Thyroid gland (tissue), 4 donors: ENCODE measurements around the gene DAPP1. TPM values are rescaled to one million over a fixed set of nuclear protein-coding genes. Genes with fewer than 3 reads are reported as not detected.
A peak's percentile ranks its signal among the peaks of the same experiment; 100 is the strongest.

Experiments used
- DNase-seq, 2 donors: peaks; one replicate each; pipeline ENCODE4 v3.0.0-alpha.2; 2019
- H3K27ac ChIP-seq, 3 donors: fragments of 200-600 bp; sonication (generic); 1 replicate in 2 of 3; 2 replicates in 1 of 3; pipeline ENCODE4 v1.5.1; 2016 to 2019; ENCODE audit warnings: mild to moderate bottlenecking in 1 of 3, moderate library complexity in 1 of 3
- H3K27me3 ChIP-seq: fragments of 200-600 bp; sonication (generic); one replicate; pipeline ENCODE4 v1.5.1; 2019
- H3K36me3 ChIP-seq, 2 donors: fragments of 200-600 bp; sonication (generic); one replicate each; pipeline ENCODE4 v1.5.1; 2016 to 2019
- H3K4me1 ChIP-seq, 2 donors: fragments of 200-600 bp; sonication (generic); one replicate each; pipeline ENCODE4 v1.5.1; 2017 to 2019
- H3K4me3 ChIP-seq, 3 donors: fragments of 200-600 bp; sonication (generic); replicated peaks in 1 of 3; 1 replicate in 2 of 3; 2 replicates in 1 of 3; pipeline ENCODE4 v1.5.1; 2016; ENCODE audit warnings: mild to moderate bottlenecking in 1 of 3
- H3K9me3 ChIP-seq: fragments of 200-600 bp; sonication (generic); one replicate; pipeline ENCODE4 v1.5.1; 2017
- POLR2A ChIP-seq, 2 donors: fragments of 450-650 bp; IDR thresholded peaks; one replicate each; pipeline ENCODE4 v1.6.1; 2017; ENCODE audit warnings: antibody characterized with exemption in 2 of 2, mild to moderate bottlenecking in 2 of 2, moderate library complexity in 1 of 2
- WGBS, 2 donors: methylation state at CpG; one replicate each; pipeline ENCODE4 v1.1.5; 2017; 5-methylcytosine and 5-hydroxymethylcytosine counted together
- intact Hi-C: fragments of 100-400 bp; cut with DNase I; formaldehyde crosslinking; loops from one replicate; pipeline ENCODE4 v1.15.1; 2023
- total RNA-seq, 4 donors: library from RNA; depleted of rRNA; stranded (reverse); fragments of >200 nt; gene quantifications; one replicate each; pipeline ENCODE4 v1.2.3, GENCODE V29; 2016
- TF ChIP-seq, protein P1 (sequence below), 6 experiments: fragments of 200-600 bp in 3 of 6; fragments of 450-650 bp in 3 of 6; sonication (generic) in 3 of 6; IDR thresholded peaks; one replicate each; pipeline ENCODE4 v1.5.1; 2016 to 2019; ENCODE audit warnings: antibody characterized with exemption in 6 of 6, mild to moderate bottlenecking in 2 of 6, inconsistent platforms in 1 of 6, moderate library complexity in 1 of 6

Gene DAPP1
- total RNA-seq, 4 donors from 2014 or later = 0.33 to 1.5 (median 0.70) TPM

GRCh38 chr4:99868126-99868596 is 51.5 kb downstream of the DAPP1 start:
- peak in 1 of 2 donors; percentile 39 for DNase-seq
- 43 to 50% methylated on average over 8 of the region's 8 CpGs for WGBS, 2 donors
- Histone ChIP-seq H3K36me3 (no peaks in the 10 kb centered on the region), H3K4me1 (no peaks in the 10 kb centered on the region), H3K27me3 (no peaks in the 10 kb centered on the region), H3K4me3 (no peak overlapping the region), H3K27ac (no peak overlapping the region), H3K9me3 (no peaks in the 10 kb centered on the region)
- intact Hi-C loops = no loop called here
- TF ChIP-seq, protein P1, sequence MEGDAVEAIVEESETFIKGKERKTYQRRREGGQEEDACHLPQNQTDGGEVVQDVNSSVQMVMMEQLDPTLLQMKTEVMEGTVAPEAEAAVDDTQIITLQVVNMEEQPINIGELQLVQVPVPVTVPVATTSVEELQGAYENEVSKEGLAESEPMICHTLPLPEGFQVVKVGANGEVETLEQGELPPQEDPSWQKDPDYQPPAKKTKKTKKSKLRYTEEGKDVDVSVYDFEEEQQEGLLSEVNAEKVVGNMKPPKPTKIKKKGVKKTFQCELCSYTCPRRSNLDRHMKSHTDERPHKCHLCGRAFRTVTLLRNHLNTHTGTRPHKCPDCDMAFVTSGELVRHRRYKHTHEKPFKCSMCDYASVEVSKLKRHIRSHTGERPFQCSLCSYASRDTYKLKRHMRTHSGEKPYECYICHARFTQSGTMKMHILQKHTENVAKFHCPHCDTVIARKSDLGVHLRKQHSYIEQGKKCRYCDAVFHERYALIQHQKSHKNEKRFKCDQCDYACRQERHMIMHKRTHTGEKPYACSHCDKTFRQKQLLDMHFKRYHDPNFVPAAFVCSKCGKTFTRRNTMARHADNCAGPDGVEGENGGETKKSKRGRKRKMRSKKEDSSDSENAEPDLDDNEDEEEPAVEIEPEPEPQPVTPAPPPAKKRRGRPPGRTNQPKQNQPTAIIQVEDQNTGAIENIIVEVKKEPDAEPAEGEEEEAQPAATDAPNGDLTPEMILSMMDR (IDR thresholded peaks at IDR 0.05) = no peak
- no peak for TF ChIP-seq POLR2A (IDR thresholded peaks at IDR 0.05)

- H3K9me3 ChIP-seq = no peaks in the 10 kb centered on the region
- no peak for DNase-seq
- H3K27ac ChIP-seq = no peak overlapping the region
- no peaks in the 10 kb centered on the region for H3K27me3 ChIP-seq
- intact Hi-C loops = no loop called here
- H3K36me3 ChIP-seq = no peaks in the 10 kb centered on the region
- TF ChIP-seq POLR2A (IDR thresholded peaks at IDR 0.05) = no peak
- TF ChIP-seq, protein P1 (IDR thresholded peaks at IDR 0.05) = no peak
- no peaks in the 10 kb centered on the region for H3K4me1 ChIP-seq
- H3K4me3 ChIP-seq = no peak overlapping the region
These were observed 55.9 kb downstream of the DAPP1 start for GRCh38 chr4:99872570-99872969.

DNA sequence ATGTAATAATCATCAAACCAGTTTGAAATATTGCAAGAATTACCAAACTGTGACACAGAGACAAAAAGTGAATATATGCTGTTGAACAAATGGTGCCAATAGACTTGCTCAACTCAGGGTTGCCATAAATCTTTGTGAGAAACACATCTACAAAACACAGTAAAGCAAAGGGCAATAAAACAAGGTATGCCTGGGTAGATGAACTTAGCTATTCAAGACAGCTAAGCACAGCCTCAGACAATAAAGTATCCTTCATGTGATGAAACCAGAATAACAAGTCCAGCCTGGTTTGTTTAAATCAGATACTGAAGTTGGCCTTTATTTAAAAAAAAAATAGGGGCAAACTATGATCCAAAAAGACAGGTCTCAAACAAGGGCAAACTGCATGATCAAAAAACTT is 58.4 kb downstream of the DAPP1 start:
- Histone ChIP-seq H3K27ac (no peak overlapping the region), H3K27me3 (no peaks in the 10 kb centered on the region), H3K4me3 (no peak overlapping the region), H3K9me3 (no peaks in the 10 kb centered on the region), H3K36me3 (peaks cover 15% of the 10 kb centered on the region in 2 donors), H3K4me1 (no peaks in the 10 kb centered on the region)
- intact Hi-C loops = no loop called here
- TF ChIP-seq, protein P1 (IDR thresholded peaks at IDR 0.05) = no peak
- TF ChIP-seq POLR2A (IDR thresholded peaks at IDR 0.05) = no peak
- no peak for DNase-seq

GRCh38 chr4:99876946-99877345 is 60.3 kb downstream of the DAPP1 start:
- Histone ChIP-seq H3K36me3 (peaks cover 32 to 33% of the 10 kb centered on the region in 2 donors), H3K4me3 (no peak overlapping the region), H3K9me3 (no peaks in the 10 kb centered on the region), H3K27me3 (no peaks in the 10 kb centered on the region), H3K27ac (no peak overlapping the region), H3K4me1 (no peaks in the 10 kb centered on the region)
- no peak for DNase-seq
- TF ChIP-seq POLR2A (IDR thresholded peaks at IDR 0.05) = no peak
- TF ChIP-seq, protein P1 (IDR thresholded peaks at IDR 0.05) = no peak
- 87 to 92% methylated on average over 3 of the region's 3 CpGs for WGBS, 2 donors
- intact Hi-C loops = no loop called here

DNA sequence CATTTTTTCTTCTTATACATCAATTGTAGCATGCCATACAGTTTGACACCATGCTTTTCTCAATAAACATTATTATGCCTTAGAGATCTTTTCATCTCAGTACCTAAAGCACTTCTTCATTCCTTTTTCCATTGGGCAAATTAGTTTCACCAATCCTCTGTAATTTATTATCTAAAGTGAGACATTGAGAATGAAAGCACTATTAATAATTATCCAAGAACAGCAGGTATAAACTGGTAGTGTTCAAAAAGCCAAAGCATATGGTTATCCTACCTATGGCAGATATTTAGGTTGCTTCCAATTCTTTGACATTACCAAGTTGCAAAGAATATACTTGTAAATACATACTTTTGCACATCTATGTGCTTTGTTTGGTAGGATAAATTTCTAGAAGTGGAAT is 62.0 kb downstream of the DAPP1 start:
- DNase-seq = no peak
- Histone ChIP-seq H3K27ac (no peak overlapping the region), H3K4me3 (no peak overlapping the region), H3K27me3 (no peaks in the 10 kb centered on the region), H3K36me3 (peaks cover 36 to 42% of the 10 kb centered on the region in 2 donors), H3K4me1 (no peaks in the 10 kb centered on the region), H3K9me3 (no peaks in the 10 kb centered on the region)
- intact Hi-C loops = no loop called here
- TF ChIP-seq, protein P1 (IDR thresholded peaks at IDR 0.05) = no peak
- TF ChIP-seq POLR2A (IDR thresholded peaks at IDR 0.05) = no peak
